Parathyroid adenoma (tissue), 2 donors: ENCODE results near the gene TMEM205.
A peak's percentile ranks its signal among the peaks of the same experiment; 100 is the strongest.
"Not testable (repeated sequence)": the region's sequence is repeated elsewhere in the genome, so short reads cannot be mapped to it uniquely, and the experiment has no call there.

Source experiments
- H2AFZ ChIP-seq: fragments of 300-600 bp; sonication (generic); one replicate; pipeline ENCODE4 v1.7.0; 2017; ENCODE audit warnings: antibody characterized with exemption, mild to moderate bottlenecking
- H3K27ac ChIP-seq: fragments of 300-600 bp; sonication (generic); one replicate; pipeline ENCODE4 v1.7.0; 2017
- H3K27me3 ChIP-seq: fragments of 300-600 bp; sonication (generic); one replicate; pipeline ENCODE4 v1.7.0; 2017; ENCODE audit warnings: low read length; ENCODE audit not compliant: control insufficient read depth, insufficient read depth
- H3K36me3 ChIP-seq: fragments of 300-600 bp; sonication (generic); one replicate; pipeline ENCODE4 v1.7.0; 2017; ENCODE audit warnings: low read length; ENCODE audit not compliant: control insufficient read depth, insufficient read depth
- H3K4me1 ChIP-seq: fragments of 300-600 bp; sonication (generic); one replicate; pipeline ENCODE4 v1.7.0; 2017; ENCODE audit warnings: control low read depth
- H3K4me2 ChIP-seq: fragments of 300-600 bp; sonication (generic); one replicate; pipeline ENCODE4 v1.7.0; 2017; ENCODE audit warnings: low read length
- H3K4me3 ChIP-seq: fragments of 300-600 bp; sonication (generic); one replicate; pipeline ENCODE4 v1.7.0; 2017; ENCODE audit warnings: low read depth, low read length
- H3K79me2 ChIP-seq: fragments of 300-600 bp; sonication (generic); one replicate; pipeline ENCODE4 v1.7.0; 2017; ENCODE audit warnings: control low read depth
- H3K9ac ChIP-seq: fragments of 300-600 bp; sonication (generic); one replicate; pipeline ENCODE4 v1.7.0; 2017; ENCODE audit warnings: mild to moderate bottlenecking
- H3K9me3 ChIP-seq: fragments of 300-600 bp; sonication (generic); one replicate; pipeline ENCODE4 v1.7.0; 2017; ENCODE audit warnings: low read length; ENCODE audit not compliant: control insufficient read depth
- CTCF ChIP-seq: fragments of 300-600 bp; sonication (generic); IDR thresholded peaks from one replicate; pipeline ENCODE4 v1.7.0; 2017; ENCODE audit warnings: antibody characterized with exemption, mild to moderate bottlenecking
- donor health status: primary hyperparathyroidism.

Gene TMEM205

GRCh38 chr19:11324079-11324661 is 21.9 kb downstream of the TMEM205 start:
- Histone ChIP-seq H3K27me3 (no peaks in the 10 kb centered on the region), H3K27ac (peak overlapping the region; percentile 61), H3K4me2 (peak overlapping the region; percentile 56), H3K9me3 (no peaks in the 10 kb centered on the region), H2AFZ (peak overlapping the region; percentile 40), H3K36me3 (no peaks in the 10 kb centered on the region), H3K9ac (no peak overlapping the region), H3K79me2 (no peaks in the 10 kb centered on the region), H3K4me1 (peaks cover 9% of the 10 kb centered on the region), H3K4me3 (no peak overlapping the region)
- TF ChIP-seq CTCF = no peak

- Histone ChIP-seq H3K9me3 (no peaks in the 10 kb centered on the region), H3K36me3 (no peaks in the 10 kb centered on the region), H3K27ac (peak overlapping the region; percentile 61), H3K4me2 (no peak overlapping the region), H3K27me3 (no peaks in the 10 kb centered on the region), H3K79me2 (no peaks in the 10 kb centered on the region), H3K4me3 (no peak overlapping the region), H3K9ac (no peak overlapping the region), H3K4me1 (peaks cover 9% of the 10 kb centered on the region), H2AFZ (no peak overlapping the region)
- TF ChIP-seq CTCF = no peak
Observed at GRCh38 chr19:11323601-11324078, 22.4 kb downstream of the TMEM205 start.

GRCh38 chr19:11322269-11323024 is 23.6 kb downstream of the TMEM205 start:
- peaks cover 9% of the 10 kb centered on the region for H3K4me1 ChIP-seq
- no peaks in the 10 kb centered on the region for H3K27me3 ChIP-seq
- H3K9me3 ChIP-seq = no peaks in the 10 kb centered on the region
- H2AFZ ChIP-seq = no peak overlapping the region
- TF ChIP-seq CTCF = no peak
- H3K36me3 ChIP-seq = no peaks in the 10 kb centered on the region
- no peak overlapping the region for H3K9ac ChIP-seq
- no peaks in the 10 kb centered on the region for H3K79me2 ChIP-seq
- no peak overlapping the region for H3K27ac ChIP-seq
- H3K4me3 ChIP-seq = no peak overlapping the region
- H3K4me2 ChIP-seq = no peak overlapping the region

- no peaks in the 10 kb centered on the region for H3K9me3 ChIP-seq
- H3K79me2 ChIP-seq = no peaks in the 10 kb centered on the region
- H3K27ac ChIP-seq = no peak overlapping the region
- no peak overlapping the region for H3K4me2 ChIP-seq
- no peaks in the 10 kb centered on the region for H3K36me3 ChIP-seq
- H3K9ac ChIP-seq = no peak overlapping the region
- no peak for TF ChIP-seq CTCF
- no peaks in the 10 kb centered on the region for H3K27me3 ChIP-seq
- no peak overlapping the region for H2AFZ ChIP-seq
- H3K4me3 ChIP-seq = no peak overlapping the region
- peaks cover 9% of the 10 kb centered on the region for H3K4me1 ChIP-seq
Observed at GRCh38 chr19:11321191-11322126, 24.6 kb downstream of the TMEM205 start.

- H3K9me3 ChIP-seq, H3K4me1 ChIP-seq, H3K4me3 ChIP-seq, H3K79me2 ChIP-seq, H2AFZ ChIP-seq, H3K27me3 ChIP-seq, H3K27ac ChIP-seq, H3K36me3 ChIP-seq, H3K4me2 ChIP-seq, H3K9ac ChIP-seq: not testable (repeated sequence)
Observed at GRCh38 chr19:11320278-11320995, 25.6 kb downstream of the TMEM205 start.
